Ascending aorta (tissue), 2 donors: ENCODE data around the gene RHOXF2B. TPM values are rescaled to one million over a fixed set of nuclear protein-coding genes. Genes with fewer than 3 reads are reported as not detected.
"Not testable (repeated sequence)": the region's sequence is repeated elsewhere in the genome, so short reads cannot be mapped to it uniquely, and the experiment has no call there.

Source experiments
- DNase-seq, 2 donors: peaks; one replicate each; pipeline ENCODE4 v3.0.0-alpha.2; 2019; ENCODE audit warnings: low spot score in 2 of 2
- H3K27ac ChIP-seq, 2 donors: fragments of 200-600 bp; sonication (generic); one replicate each; pipeline ENCODE4 v1.5.1; 2016 to 2017; ENCODE audit warnings: mild to moderate bottlenecking in 1 of 2
- H3K27me3 ChIP-seq: fragments of 200-600 bp; sonication (generic); one replicate; pipeline ENCODE4 v1.5.1; 2017
- H3K36me3 ChIP-seq, 2 donors: fragments of 200-600 bp; sonication (generic); one replicate each; pipeline ENCODE4 v1.5.1; 2016
- H3K4me1 ChIP-seq, 2 donors: fragments of 200-600 bp; sonication (generic); one replicate each; pipeline ENCODE4 v1.5.1; 2016 to 2017; ENCODE audit warnings: mild to moderate bottlenecking in 1 of 2
- H3K4me3 ChIP-seq, 2 donors: fragments of 200-600 bp; sonication (generic); one replicate each; pipeline ENCODE4 v1.5.1; 2016 to 2017; ENCODE audit warnings: mild to moderate bottlenecking in 1 of 2
- H3K9me3 ChIP-seq, 2 donors: fragments of 200-600 bp; sonication (generic); one replicate each; pipeline ENCODE4 v1.5.1; 2016
- CTCF ChIP-seq, 3 experiments: fragments of 200-600 bp in 2 of 3; fragments of 450-650 bp in 1 of 3; sonication (generic) in 2 of 3; IDR thresholded peaks; one replicate each; pipeline ENCODE4 v1.5.1; 2016 to 2019; ENCODE audit warnings: antibody characterized with exemption in 3 of 3, mild to moderate bottlenecking in 1 of 3, moderate library complexity in 1 of 3
- intact Hi-C: fragments of 100-400 bp; cut with DNase I; formaldehyde crosslinking; loops from one replicate; pipeline ENCODE4 v1.15.1; 2023
- total RNA-seq: library from RNA; depleted of rRNA; stranded (reverse); fragments of >200 nt; gene quantifications from one replicate; pipeline ENCODE4 v1.1.0, GENCODE V29; 2016

Gene RHOXF2B
- total RNA-seq, 1 donor from 2014 or later, result not detected

- no peak for TF ChIP-seq CTCF (IDR thresholded peaks at IDR 0.05)
- Histone ChIP-seq H3K27me3 (no peaks in the 10 kb centered on the region), H3K27ac (no peak overlapping the region), H3K36me3 (no peaks in the 10 kb centered on the region), H3K9me3 (no peaks in the 10 kb centered on the region), H3K4me3 (no peak overlapping the region), H3K4me1 (no peaks in the 10 kb centered on the region)
- intact Hi-C loops, result no loop called here
- DNase-seq, result no peak
Observed at GRCh38 chrX:120090208-120090607, 12.7 kb upstream of the RHOXF2B start.

- no peaks in the 10 kb centered on the region for H3K36me3 ChIP-seq
- TF ChIP-seq CTCF (IDR thresholded peaks at IDR 0.05), result no peak
- H3K4me1 ChIP-seq, result no peaks in the 10 kb centered on the region
- intact Hi-C loops, result no loop called here
- no peaks in the 10 kb centered on the region for H3K27me3 ChIP-seq
- H3K4me3 ChIP-seq, result no peak overlapping the region
- no peak for DNase-seq
- H3K9me3 ChIP-seq, result no peaks in the 10 kb centered on the region
- no peak overlapping the region for H3K27ac ChIP-seq
Observed at GRCh38 chrX:120087289-120088017, 10.0 kb upstream of the RHOXF2B start.

GRCh38 chrX:120085553-120086185, 8.2 kb upstream of the RHOXF2B start:
- intact Hi-C loops, H3K9me3 ChIP-seq, H3K36me3 ChIP-seq: not testable (repeated sequence)

GRCh38 chrX:120066169-120066568, 11.3 kb downstream of the RHOXF2B start:
- H3K36me3 ChIP-seq, H3K4me3 ChIP-seq, H3K9me3 ChIP-seq, intact Hi-C loops, H3K4me1 ChIP-seq, DNase-seq, H3K27ac ChIP-seq, H3K27me3 ChIP-seq: not testable (repeated sequence)

More at GRCh38 chrX:120085553-120086185, 8.2 kb upstream of the RHOXF2B start:
- H3K4me1 ChIP-seq, H3K27ac ChIP-seq, H3K4me3 ChIP-seq, H3K27me3 ChIP-seq, DNase-seq: not testable (repeated sequence)

- intact Hi-C loops, DNase-seq, H3K9me3 ChIP-seq, H3K4me1 ChIP-seq, H3K27me3 ChIP-seq, H3K36me3 ChIP-seq, H3K27ac ChIP-seq, H3K4me3 ChIP-seq: not testable (repeated sequence)
Observed at GRCh38 chrX:120042712-120043111, 34.8 kb downstream of the RHOXF2B start.

- H3K36me3 ChIP-seq, H3K27ac ChIP-seq, H3K27me3 ChIP-seq, H3K4me3 ChIP-seq, H3K4me1 ChIP-seq, H3K9me3 ChIP-seq, intact Hi-C loops, DNase-seq: not testable (repeated sequence)
Observed at GRCh38 chrX:120042247-120042646, 35.2 kb downstream of the RHOXF2B start.

- H3K27me3 ChIP-seq, H3K27ac ChIP-seq, intact Hi-C loops, H3K9me3 ChIP-seq, H3K4me1 ChIP-seq, H3K36me3 ChIP-seq, H3K4me3 ChIP-seq, DNase-seq: not testable (repeated sequence)
Observed at GRCh38 chrX:120040176-120040575, 37.3 kb downstream of the RHOXF2B start.

- DNase-seq, H3K4me1 ChIP-seq, intact Hi-C loops, H3K9me3 ChIP-seq, H3K4me3 ChIP-seq, H3K27ac ChIP-seq, H3K36me3 ChIP-seq, H3K27me3 ChIP-seq: not testable (repeated sequence)
Observed at GRCh38 chrX:120039087-120039733, 38.3 kb downstream of the RHOXF2B start.
